Liver (tissue), 9 donors: ENCODE results near the gene ZNF768. TPM values are rescaled to one million over a fixed set of nuclear protein-coding genes. Genes with fewer than 3 reads are reported as not detected.

Experiments used
- DNase-seq: peaks from one replicate; pipeline ENCODE4 v3.0.0-alpha.2; 2017; ENCODE audit warnings: low spot score
- H3K27ac ChIP-seq, 2 donors: one replicate each; pipeline ENCODE4 v1.7.0; 2013; ENCODE audit warnings: inconsistent platforms in 2 of 2, low read length in 2 of 2, control low read depth in 1 of 2, low read depth in 1 of 2, mild to moderate bottlenecking in 1 of 2
- H3K27me3 ChIP-seq, 4 donors: one replicate each; pipeline versions ENCODE4 v1.6.1 to v1.7.0; 2013; ENCODE audit warnings: low read length in 3 of 4, inconsistent platforms in 1 of 4, mild to moderate bottlenecking in 1 of 4, moderate library complexity in 1 of 4; ENCODE audit not compliant: control insufficient read depth in 4 of 4, insufficient read depth in 4 of 4
- H3K36me3 ChIP-seq, 4 donors: one replicate each; pipeline versions ENCODE4 v1.6.1 to v1.7.0; 2013; ENCODE audit warnings: low read length in 3 of 4, mild to moderate bottlenecking in 3 of 4, low read depth in 1 of 4, moderate library complexity in 1 of 4; ENCODE audit not compliant: control insufficient read depth in 4 of 4, insufficient read depth in 3 of 4
- H3K4me1 ChIP-seq, 4 donors: one replicate each; pipeline versions ENCODE4 v1.6.1 to v1.7.0; 2013; ENCODE audit warnings: low read length in 3 of 4, mild to moderate bottlenecking in 3 of 4, moderate library complexity in 1 of 4; ENCODE audit not compliant: control insufficient read depth in 4 of 4, insufficient read depth in 4 of 4
- H3K4me3 ChIP-seq, 3 donors: one replicate each; pipeline versions ENCODE4 v1.6.1 to v1.7.0; 2013; ENCODE audit warnings: low read length in 3 of 3, control low read depth in 1 of 3, low read depth in 1 of 3, mild to moderate bottlenecking in 1 of 3
- H3K9ac ChIP-seq, 2 donors: one replicate each; pipeline ENCODE4 v1.7.0; 2013; ENCODE audit warnings: low read length in 2 of 2, mild to moderate bottlenecking in 2 of 2, moderate library complexity in 2 of 2, control low read depth in 1 of 2, low read depth in 1 of 2
- H3K9me3 ChIP-seq, 4 donors: one replicate each; pipeline versions ENCODE4 v1.6.1 to v1.7.0; 2013; ENCODE audit warnings: low read length in 3 of 4; ENCODE audit not compliant: control insufficient read depth in 4 of 4
- ATF3 ChIP-seq: IDR thresholded peaks from 2 replicates; pipeline ENCODE4 v1.6.1; 2016; ENCODE audit warnings: antibody characterized with exemption
- CTCF ChIP-seq: fragments of 150-350 bp; IDR thresholded peaks from 2 replicates; pipeline ENCODE4 v1.5.1; 2017; ENCODE audit warnings: improper control_type of control experiment, low read depth, low read length; ENCODE audit not compliant: missing input control
- EGR1 ChIP-seq, 2 donors: IDR thresholded peaks; 2 replicates each; pipeline ENCODE4 v1.6.1; 2016 to 2018; ENCODE audit warnings: antibody characterized with exemption in 2 of 2, low read depth in 2 of 2
- FOXA1 ChIP-seq: IDR thresholded peaks from 2 replicates; pipeline ENCODE4 v1.6.1; 2016; ENCODE audit warnings: antibody characterized with exemption
- FOXA2 ChIP-seq: IDR thresholded peaks from 2 replicates; pipeline ENCODE4 v1.6.1; 2016; ENCODE audit warnings: antibody characterized with exemption
- GABPA ChIP-seq, 2 donors: IDR thresholded peaks in 1 of 2; conservative IDR thresholded peaks in 1 of 2; 2 replicates each; pipeline ENCODE4 v1.6.1; 2016; ENCODE audit warnings: antibody characterized with exemption in 2 of 2, mild to moderate bottlenecking in 1 of 2, moderate library complexity in 1 of 2
- HNF4A ChIP-seq, 2 donors: conservative IDR thresholded peaks; 2 replicates each; pipeline ENCODE4 v1.6.1; 2016; ENCODE audit warnings: antibody characterized with exemption in 2 of 2, mild to moderate bottlenecking in 2 of 2
- HNF4G ChIP-seq: IDR thresholded peaks from 2 replicates; pipeline ENCODE4 v1.6.1; 2016; ENCODE audit warnings: antibody characterized with exemption
- JUND ChIP-seq, 2 donors: IDR thresholded peaks; 2 replicates each; pipeline ENCODE4 v1.6.1; 2016; ENCODE audit warnings: antibody characterized with exemption in 2 of 2
- MAX ChIP-seq: IDR thresholded peaks from 2 replicates; pipeline ENCODE4 v1.6.1; 2016; ENCODE audit warnings: antibody characterized with exemption
- NR2F2 ChIP-seq: IDR thresholded peaks from 2 replicates; pipeline ENCODE4 v1.6.1; 2016; ENCODE audit warnings: antibody characterized with exemption
- RAD21 ChIP-seq, 2 donors: IDR thresholded peaks; 2 replicates each; pipeline ENCODE4 v1.6.1; 2016; ENCODE audit warnings: antibody characterized with exemption in 2 of 2, mild to moderate bottlenecking in 2 of 2
- REST ChIP-seq: IDR thresholded peaks from 2 replicates; pipeline ENCODE4 v1.6.1; 2016; ENCODE audit warnings: antibody characterized with exemption, mild to moderate bottlenecking
- RXRA ChIP-seq, 2 donors: IDR thresholded peaks; 2 replicates each; pipeline ENCODE4 v1.6.1; 2017 to 2018; ENCODE audit warnings: antibody characterized with exemption in 2 of 2, mild to moderate bottlenecking in 1 of 2
- SP1 ChIP-seq: IDR thresholded peaks from 2 replicates; pipeline ENCODE4 v1.6.1; 2018; ENCODE audit warnings: antibody characterized with exemption, mild to moderate bottlenecking
- YY1 ChIP-seq: IDR thresholded peaks from 2 replicates; pipeline ENCODE4 v1.6.1; 2016; ENCODE audit warnings: antibody characterized with exemption, mild to moderate bottlenecking
- ZBTB33 ChIP-seq: IDR thresholded peaks from 2 replicates; pipeline ENCODE4 v1.6.1; 2016; ENCODE audit warnings: antibody characterized with exemption
- WGBS: extraction: QIAGEN DNeasy Blood & Tissue Kit; methylation state at CpG from one replicate; pipeline ENCODE4 v1.1.7; 2013; 5-methylcytosine and 5-hydroxymethylcytosine counted together
- polyA plus RNA-seq, 2 donors: library from polyadenylated mRNA; stranded (reverse) in 1 of 2; unstranded in 1 of 2; fragments of 200-250 nt in 1 of 2; fragments of >200 nt in 1 of 2; fragmentation: Nextera tagmentation in 1 of 2; extraction: Ambion mirVana in 1 of 2; gene quantifications; one replicate each; pipeline versions ENCODE4 v1.2.1 to v1.2.3, GENCODE V29; 2013 to 2015
- total RNA-seq, 2 donors: library from RNA; depleted of rRNA; stranded (reverse); fragments of >200 nt; gene quantifications; one replicate each; pipeline ENCODE4 v1.2.3, GENCODE V29; 2014
- donor health status: healthy.
- donor health status: healthy.
- donor health status: healthy.
- donor health status: healthy.
- donor health status: healthy.

Gene ZNF768
- total and polyA plus RNA-seq, 4 donors = 2.2 to 16.9 (median 10.9) TPM

GRCh38 chr16:30567991-30568638 lies 41.7 kb upstream of the ZNF768 start:
- no peak overlapping the region for H3K27ac ChIP-seq
- no peaks in the 10 kb centered on the region for H3K27me3 ChIP-seq
- peaks cover 0 to 1% (median 0%) of the 10 kb centered on the region in 4 donors for H3K36me3 ChIP-seq
- 62% methylated on average over 6 of the region's 6 CpGs for WGBS
- no peaks in the 10 kb centered on the region for H3K9me3 ChIP-seq
- no peak for TF ChIP-seq HNF4G
- TF ChIP-seq MAX = no peak
- no peak for TF ChIP-seq HNF4A (conservative IDR thresholded peaks at IDR 0.05)
- no peak for TF ChIP-seq EGR1 (IDR thresholded peaks at IDR 0.05; ENCODE audit: low read depth in 2 of 2)
- no peak overlapping the region for H3K9ac ChIP-seq
- peaks cover 3 to 20% (median 13%) of the 10 kb centered on the region in 4 donors for H3K4me1 ChIP-seq
- DNase-seq = no peak
- H3K4me3 ChIP-seq = no peak overlapping the region

- Histone ChIP-seq H3K4me3 (no peak overlapping the region), H3K36me3 (peaks cover 0 to 1% (median 0%) of the 10 kb centered on the region in 4 donors), H3K27ac (no peak overlapping the region), H3K9me3 (no peaks in the 10 kb centered on the region), H3K27me3 (no peaks in the 10 kb centered on the region), H3K4me1 (peaks cover 3 to 17% (median 10%) of the 10 kb centered on the region in 4 donors), H3K9ac (no peak overlapping the region)
- TF ChIP-seq MAX (no peak), FOXA2 (no peak), RXRA (IDR thresholded peaks at IDR 0.05) (no peak), ZBTB33 (no peak), SP1 (no peak), ATF3 (no peak), HNF4A (conservative IDR thresholded peaks at IDR 0.05) (no peak), EGR1 (IDR thresholded peaks at IDR 0.05; ENCODE audit: low read depth in 2 of 2) (no peak), NR2F2 (no peak), YY1 (no peak), CTCF (no peak), HNF4G (no peak), FOXA1 (no peak), JUND (IDR thresholded peaks at IDR 0.05) (no peak), RAD21 (IDR thresholded peaks at IDR 0.05) (no peak), GABPA (IDR thresholded peaks at IDR 0.05 in 1 of 2, conservative IDR thresholded peaks at IDR 0.05 in 1 of 2) (no peak), REST (no peak)
- DNase-seq = no peak
- 73% methylated on average over 14 of the region's 14 CpGs for WGBS
Observed at GRCh38 chr16:30567160-30567990, 41.0 kb upstream of the ZNF768 start.
